ENCODE measurements around the gene NUP93. TPM values are rescaled to one million over a fixed set of nuclear protein-coding genes. Genes with fewer than 3 reads are reported as not detected.

Gene NUP93
- 81.7 and 85.1 TPM in 2 replicates for total RNA-seq
- long read RNA-seq, transcript NUP93-201 (22 exons, 2,741 nt) = major isoform, 613 of 762 reads
- long read RNA-seq, partial matches to known transcripts = 40 of 762 reads
- long read RNA-seq, other reads (novel, unspliced or antisense) = 109 of 762 reads

GRCh38 chr16:56729735-56730662 lies at the start of gene NUP93:
NUP93 (plus strand) TSS chr16:56730129; CDS start chr16:56748248, 18,119 bp downstream.
- no peak for TF ChIP-seq CTCF (IDR thresholded peaks at IDR 0.05)
- H3K4me3 Mint-ChIP-seq (ENCODE audit: unreplicated experiment) = peak within 1 kb of the TSS; percentile 81
- peak within 1 kb of the TSS; percentile 95 for H3K27ac Mint-ChIP-seq (ENCODE audit: unreplicated experiment)

GRCh38 chr16:56681939-56682702 lies 47.8 kb upstream of the NUP93 start, which contains the start of gene MT1X:
MT1X (plus strand) TSS chr16:56682470; CDS start chr16:56682541, 71 bp downstream.
- Mint-ChIP-seq H3K27me3 (ENCODE audit: unreplicated experiment) (no peaks in the 10 kb centered on the region), H3K36me3 (ENCODE audit: unreplicated experiment) (peaks cover 5% of the 10 kb centered on the region), H3K9me3 (ENCODE audit: unreplicated experiment) (peaks cover 5% of the 10 kb centered on the region), H3K4me3 (ENCODE audit: unreplicated experiment) (peak within 1 kb of the TSS; percentile 88), H3K4me1 (ENCODE audit: unreplicated experiment) (peaks cover 28% of the 10 kb centered on the region), H3K27ac (ENCODE audit: unreplicated experiment) (peak within 1 kb of the TSS; percentile 82)
- DNase-seq (ENCODE audit: extremely low spot score, unreplicated experiment) = peak; percentile 90
- no peak for TF ChIP-seq CTCF (IDR thresholded peaks at IDR 0.05)

More at GRCh38 chr16:56729735-56730662, at the start of gene NUP93:
- peak; percentile 94 for DNase-seq (ENCODE audit: extremely low spot score, unreplicated experiment)
- Mint-ChIP-seq H3K4me1 (ENCODE audit: unreplicated experiment) (peaks cover 24% of the 10 kb centered on the region), H3K27me3 (ENCODE audit: unreplicated experiment) (no peaks in the 10 kb centered on the region), H3K36me3 (ENCODE audit: unreplicated experiment) (no peaks in the 10 kb centered on the region), H3K9me3 (ENCODE audit: unreplicated experiment) (no peaks in the 10 kb centered on the region)

- Mint-ChIP-seq H3K27ac (ENCODE audit: unreplicated experiment) (peak overlapping the region; percentile 54), H3K4me3 (ENCODE audit: unreplicated experiment) (peak overlapping the region; percentile 88), H3K4me1 (ENCODE audit: unreplicated experiment) (peaks cover 28% of the 10 kb centered on the region), H3K36me3 (ENCODE audit: unreplicated experiment) (peaks cover 6% of the 10 kb centered on the region), H3K9me3 (ENCODE audit: unreplicated experiment) (peaks cover 8% of the 10 kb centered on the region), H3K27me3 (ENCODE audit: unreplicated experiment) (no peaks in the 10 kb centered on the region)
- no peak for TF ChIP-seq CTCF (IDR thresholded peaks at IDR 0.05)
- no peak for DNase-seq (ENCODE audit: extremely low spot score, unreplicated experiment)
Observed at GRCh38 chr16:56682703-56683397, 47.1 kb upstream of the NUP93 start.

GRCh38 chr16:56683424-56684172 lies 46.3 kb upstream of the NUP93 start:
- no peak overlapping the region for H3K27ac Mint-ChIP-seq (ENCODE audit: unreplicated experiment)
- peaks cover 8% of the 10 kb centered on the region for H3K36me3 Mint-ChIP-seq (ENCODE audit: unreplicated experiment)
- no peaks in the 10 kb centered on the region for H3K27me3 Mint-ChIP-seq (ENCODE audit: unreplicated experiment)
- H3K9me3 Mint-ChIP-seq (ENCODE audit: unreplicated experiment) = peaks cover 9% of the 10 kb centered on the region
- TF ChIP-seq CTCF (IDR thresholded peaks at IDR 0.05) = no peak
- peak overlapping the region; percentile 88 for H3K4me3 Mint-ChIP-seq (ENCODE audit: unreplicated experiment)
- peaks cover 28% of the 10 kb centered on the region for H3K4me1 Mint-ChIP-seq (ENCODE audit: unreplicated experiment)
- DNase-seq (ENCODE audit: extremely low spot score, unreplicated experiment) = no peak
